Tibial artery (tissue), 4 donors: ENCODE results near the gene ILDR2.

ENCODE experiments used
- DNase-seq, 2 donors: peaks; one replicate each; pipeline ENCODE4 v3.0.0-alpha.2; 2019
- H3K27ac ChIP-seq, 2 donors: fragments of 200-600 bp; sonication (generic) in 1 of 2; 1 replicate in 1 of 2; 2 replicates in 1 of 2; pipeline ENCODE4 v1.5.1; 2018 to 2019; ENCODE audit warnings: mild to moderate bottlenecking in 1 of 2
- H3K27me3 ChIP-seq, 2 donors: fragments of 200-600 bp; sonication (generic) in 1 of 2; one replicate each; pipeline versions ENCODE4 v1.5.1 to v1.6.0; 2016 to 2019
- H3K36me3 ChIP-seq, 3 donors: fragments of 200-600 bp; sonication (generic) in 2 of 3; one replicate each; pipeline ENCODE4 v1.5.1; 2016 to 2019; ENCODE audit warnings: mild to moderate bottlenecking in 2 of 3
- H3K4me1 ChIP-seq, 4 donors: fragments of 200-600 bp; sonication (generic) in 2 of 4; 1 replicate in 3 of 4; 2 replicates in 1 of 4; pipeline ENCODE4 v1.5.1; 2016 to 2019
- H3K4me3 ChIP-seq, 2 donors: fragments of 200-600 bp; sonication (generic) in 1 of 2; 1 replicate in 1 of 2; 2 replicates in 1 of 2; pipeline ENCODE4 v1.5.1; 2018 to 2019; ENCODE audit warnings: mild to moderate bottlenecking in 2 of 2
- H3K9me3 ChIP-seq, 3 donors: fragments of 200-600 bp; sonication (generic) in 1 of 3; one replicate each; pipeline ENCODE4 v1.5.1; 2016 to 2019
- CTCF ChIP-seq, 2 experiments: fragments of 200-600 bp in 1 of 2; fragments of 450-650 bp in 1 of 2; IDR thresholded peaks; one replicate each; pipeline ENCODE4 v1.5.1; 2017 to 2019; ENCODE audit warnings: antibody characterized with exemption in 2 of 2, mild to moderate bottlenecking in 1 of 2, moderate library complexity in 1 of 2
- intact Hi-C: fragments of 100-400 bp; cut with DNase I; formaldehyde crosslinking; loops from one replicate; pipeline ENCODE4 v1.15.0; 2023; ENCODE audit warnings: low total_unique reads

ILDR2 gene

GRCh38 chr1:166907051-166907450 is 68.3 kb downstream of the ILDR2 start:
- intact Hi-C loops = loop anchor here (5.0 kb wide), 1 partner anchor 150 kb away; no protein-coding TSS in a partner anchor
- TF ChIP-seq CTCF (IDR thresholded peaks at IDR 0.05) = no peak
- Histone ChIP-seq H3K9me3 (no peaks in the 10 kb centered on the region), H3K4me3 (no peak overlapping the region), H3K4me1 (peaks cover 0 to 25% (median 7%) of the 10 kb centered on the region in 4 donors), H3K27me3 (no peaks in the 10 kb centered on the region), H3K36me3 (no peaks in the 10 kb centered on the region), H3K27ac (no peak overlapping the region)
- no peak for DNase-seq

DNA sequence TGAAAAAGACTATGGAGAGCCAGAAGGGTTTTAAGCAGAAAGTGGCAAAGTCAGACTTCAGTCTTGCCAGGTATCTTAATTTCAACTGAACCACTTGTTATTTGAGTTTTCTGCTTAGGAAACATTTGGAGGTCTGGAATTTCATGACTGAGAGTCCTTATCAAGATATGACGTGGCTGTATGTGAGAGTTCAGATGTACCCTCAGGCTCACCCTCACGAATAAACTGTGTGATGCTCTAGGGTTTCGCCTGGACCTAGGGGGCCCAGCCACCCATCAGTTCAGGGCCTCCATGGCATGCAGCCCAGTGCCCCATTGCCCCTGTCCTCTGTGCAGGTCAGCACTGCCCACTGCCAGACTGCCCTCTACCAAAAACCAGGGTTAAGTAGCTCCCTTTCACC is 68.7 kb downstream of the ILDR2 start:
- intact Hi-C loops = loop anchor here (5.0 kb wide), 1 partner anchor 151 kb away; no protein-coding TSS in a partner anchor
- H3K27me3 ChIP-seq = no peaks in the 10 kb centered on the region
- peaks cover 0 to 25% (median 7%) of the 10 kb centered on the region in 4 donors for H3K4me1 ChIP-seq
- H3K4me3 ChIP-seq = no peak overlapping the region
- no peak overlapping the region for H3K27ac ChIP-seq
- no peak for DNase-seq
- H3K36me3 ChIP-seq = no peaks in the 10 kb centered on the region
- no peak for TF ChIP-seq CTCF (IDR thresholded peaks at IDR 0.05)
- H3K9me3 ChIP-seq = no peaks in the 10 kb centered on the region

- Histone ChIP-seq H3K36me3 (no peaks in the 10 kb centered on the region), H3K27me3 (no peaks in the 10 kb centered on the region), H3K27ac (peak overlapping the region; percentile 22 to 50), H3K9me3 (no peaks in the 10 kb centered on the region), H3K4me3 (no peak overlapping the region), H3K4me1 (peaks cover 0 to 25% (median 7%) of the 10 kb centered on the region in 4 donors)
- intact Hi-C loops = loop anchor here (5.0 kb wide), 1 partner anchor 151 kb away; no protein-coding TSS in a partner anchor
- no peak for DNase-seq
- no peak for TF ChIP-seq CTCF (IDR thresholded peaks at IDR 0.05)
These were observed 69.4 kb downstream of the ILDR2 start for GRCh38 chr1:166905900-166906299.

DNA sequence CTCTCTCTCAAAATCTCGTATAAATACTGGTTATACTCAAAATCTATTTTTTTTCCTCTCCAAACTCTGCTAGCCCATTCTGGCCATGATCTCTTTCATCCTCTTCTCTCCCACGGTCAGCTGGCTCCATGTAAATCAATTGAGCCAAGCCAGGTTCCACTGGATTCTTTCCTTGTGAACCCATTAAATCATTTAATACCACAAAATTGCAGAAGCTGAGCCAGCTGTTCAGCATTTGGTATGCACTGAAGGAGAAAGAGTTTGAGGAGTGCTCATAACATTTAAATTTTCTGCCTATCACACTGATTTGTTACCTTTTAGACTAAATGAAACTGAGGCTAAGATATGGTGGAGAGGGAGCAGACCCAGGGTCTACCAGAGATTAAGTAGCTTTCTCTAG is 70.2 kb downstream of the ILDR2 start:
- Histone ChIP-seq H3K36me3 (no peaks in the 10 kb centered on the region), H3K27me3 (no peaks in the 10 kb centered on the region), H3K4me3 (no peak overlapping the region), H3K27ac (peak overlapping the region; percentile 22 to 50), H3K4me1 (peaks cover 0 to 25% (median 7%) of the 10 kb centered on the region in 4 donors), H3K9me3 (no peaks in the 10 kb centered on the region)
- intact Hi-C loops = loop anchor here (5.0 kb wide), 1 partner anchor 152 kb away; no protein-coding TSS in a partner anchor
- no peak for TF ChIP-seq CTCF (IDR thresholded peaks at IDR 0.05)
- DNase-seq = no peak

DNA sequence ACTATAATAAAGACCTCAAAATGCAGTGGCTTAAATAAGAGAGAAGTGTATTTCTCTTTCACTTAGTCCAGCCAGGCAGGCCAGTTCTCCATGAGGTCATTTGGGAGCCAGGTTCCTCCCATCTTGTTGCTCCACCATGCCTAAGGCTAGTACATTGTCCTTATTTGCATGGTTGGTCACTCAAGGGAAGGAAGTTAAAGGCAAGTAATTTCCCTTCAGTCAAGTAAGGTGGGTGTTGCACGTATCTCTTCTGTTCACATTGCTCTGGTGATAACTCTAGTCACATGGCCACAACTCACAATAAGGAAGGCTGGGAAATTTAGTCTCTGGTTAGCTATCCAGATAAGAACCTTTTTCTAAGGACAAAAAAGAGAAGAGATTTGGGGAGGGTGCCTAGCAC is 72.1 kb downstream of the ILDR2 start:
- intact Hi-C loops = no loop called here
- no peak for DNase-seq
- H3K27ac ChIP-seq = no peak overlapping the region
- H3K4me1 ChIP-seq = peaks cover 0 to 25% (median 7%) of the 10 kb centered on the region in 4 donors
- H3K4me3 ChIP-seq = no peak overlapping the region
- no peaks in the 10 kb centered on the region for H3K27me3 ChIP-seq
- H3K36me3 ChIP-seq = no peaks in the 10 kb centered on the region
- no peaks in the 10 kb centered on the region for H3K9me3 ChIP-seq
- no peak for TF ChIP-seq CTCF (IDR thresholded peaks at IDR 0.05)

- no peak for DNase-seq
- intact Hi-C loops = no loop called here
- no peak for TF ChIP-seq CTCF (IDR thresholded peaks at IDR 0.05)
- Histone ChIP-seq H3K9me3 (no peaks in the 10 kb centered on the region), H3K4me3 (no peak overlapping the region), H3K4me1 (peaks cover 0 to 25% (median 7%) of the 10 kb centered on the region in 4 donors), H3K27ac (no peak overlapping the region), H3K36me3 (no peaks in the 10 kb centered on the region), H3K27me3 (no peaks in the 10 kb centered on the region)
These were observed 73.1 kb downstream of the ILDR2 start for GRCh38 chr1:166902279-166902678.
